GM03348 (cell line): Measurements from ENCODE around the gene PCDH1.

ENCODE experiments used
- DNase-seq: peaks from one replicate; pipeline ENCODE4 v3.0.0; 2012; ENCODE audit warnings: low spot score

PCDH1 gene

DNA sequence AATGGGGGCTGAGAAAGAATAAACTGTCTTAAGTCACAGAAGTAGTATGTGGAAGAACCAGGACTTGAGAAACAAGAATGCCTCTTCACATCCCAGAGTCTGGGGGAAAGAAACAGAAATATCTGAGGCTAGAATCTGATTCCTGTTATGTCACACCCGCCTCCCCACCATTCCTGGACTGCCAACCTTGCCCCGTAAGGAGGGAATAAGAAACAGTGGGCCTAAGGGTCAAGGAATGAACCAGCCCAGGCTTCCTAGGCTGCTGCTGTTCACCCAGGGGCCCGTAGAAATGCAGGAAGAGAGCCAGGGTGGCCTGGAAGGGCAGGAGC is 4.3 kb downstream of the PCDH1 start:
- DNase-seq, result no peak

DNA sequence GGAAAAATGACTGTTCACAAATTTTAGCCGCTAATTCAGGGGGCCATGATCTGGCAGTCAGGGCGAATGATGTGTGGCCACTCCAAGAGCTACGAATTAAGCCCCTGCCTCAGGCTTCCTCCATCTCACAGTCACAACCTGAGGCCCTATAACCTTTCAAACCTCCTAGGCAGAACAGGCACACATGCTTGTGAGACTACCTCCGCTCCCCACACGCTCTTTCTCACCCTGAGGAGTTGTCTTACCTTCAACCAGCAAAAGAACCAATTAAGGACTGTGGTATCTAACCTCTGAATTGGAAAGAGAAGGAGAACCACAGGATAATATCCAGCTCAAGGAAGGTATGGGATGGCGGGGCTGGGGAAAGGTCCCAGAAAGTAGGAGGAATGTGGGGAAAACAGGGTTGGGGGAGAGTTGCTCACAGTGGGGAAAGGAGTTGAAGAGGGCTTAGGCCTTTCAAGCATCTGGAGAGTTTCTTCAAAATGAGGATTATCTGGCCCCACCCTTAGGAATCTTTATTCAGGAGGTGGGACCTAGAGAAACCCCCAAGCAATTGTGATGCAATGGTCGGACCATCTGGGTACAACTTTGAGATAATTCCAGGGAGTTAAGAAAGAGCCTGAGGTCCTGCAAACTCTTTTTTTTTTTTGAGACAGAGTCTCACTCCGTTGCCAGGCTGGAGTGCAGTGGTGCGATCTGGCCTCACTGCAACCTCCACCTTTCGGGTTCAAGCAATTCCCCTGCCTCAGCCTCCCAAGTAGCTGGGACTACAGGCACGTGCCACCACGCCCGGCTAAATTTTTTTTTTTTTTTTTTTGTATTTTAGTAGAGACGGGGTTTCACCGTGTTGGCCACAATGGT is 5.5 kb downstream of the PCDH1 start:
- no peak for DNase-seq

DNA sequence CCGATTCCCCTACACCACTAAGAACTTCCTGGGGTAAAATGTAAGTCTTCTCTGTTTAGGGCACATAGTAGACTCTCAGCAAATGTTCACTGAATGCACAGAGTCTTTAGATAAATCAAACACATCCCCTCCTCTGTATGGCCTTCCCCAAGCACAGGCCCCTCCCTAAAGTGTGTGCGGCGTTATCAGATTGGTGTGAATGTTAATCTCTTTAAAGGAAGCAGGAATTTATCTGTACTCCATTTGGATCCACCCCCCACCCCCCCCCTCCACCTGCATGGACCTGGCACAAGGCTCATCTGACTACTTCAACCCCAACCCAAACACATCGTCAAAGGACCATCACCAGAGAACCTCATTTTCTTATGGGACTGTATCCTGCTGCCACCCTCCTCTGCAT is 6.3 kb downstream of the PCDH1 start:
- no peak for DNase-seq

DNA sequence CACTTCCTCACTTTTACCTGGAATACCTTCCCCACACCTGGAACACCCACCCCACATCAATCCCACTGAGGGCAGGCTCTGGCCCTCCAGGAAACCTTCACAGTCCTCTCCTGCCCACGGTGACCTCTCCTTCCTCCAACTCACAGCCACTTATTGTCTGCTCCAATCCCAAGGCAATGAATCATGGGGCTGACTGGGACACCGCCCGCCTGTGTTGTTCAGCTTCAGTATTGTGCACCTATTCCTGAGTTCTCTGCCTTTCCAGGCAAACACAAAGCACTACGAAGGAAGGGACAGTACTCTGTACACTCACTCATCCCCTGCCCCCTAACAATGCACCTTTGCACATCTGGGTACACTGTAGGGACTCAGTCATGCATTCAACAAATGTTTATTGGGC is 7.3 kb downstream of the PCDH1 start:
- no peak for DNase-seq

DNA sequence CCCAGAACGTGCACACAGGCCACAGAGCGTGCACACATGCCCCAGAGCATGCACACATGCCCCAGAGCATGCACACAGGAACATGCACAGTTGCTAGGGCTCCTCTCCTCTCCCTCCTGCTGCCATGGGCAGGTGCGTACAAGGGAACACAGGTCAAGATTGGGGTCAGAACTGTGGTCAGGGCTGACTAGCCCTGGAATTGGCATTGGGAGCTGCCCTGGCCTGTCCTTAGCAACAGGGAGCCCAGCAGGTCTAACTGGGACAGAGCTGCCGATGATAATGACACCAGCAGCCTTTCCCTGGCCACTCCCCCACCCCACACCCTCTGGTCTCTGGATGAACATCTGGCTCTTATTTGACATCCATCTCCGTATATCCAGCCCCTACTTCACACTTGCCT is 8.0 kb downstream of the PCDH1 start:
- no peak for DNase-seq

DNA sequence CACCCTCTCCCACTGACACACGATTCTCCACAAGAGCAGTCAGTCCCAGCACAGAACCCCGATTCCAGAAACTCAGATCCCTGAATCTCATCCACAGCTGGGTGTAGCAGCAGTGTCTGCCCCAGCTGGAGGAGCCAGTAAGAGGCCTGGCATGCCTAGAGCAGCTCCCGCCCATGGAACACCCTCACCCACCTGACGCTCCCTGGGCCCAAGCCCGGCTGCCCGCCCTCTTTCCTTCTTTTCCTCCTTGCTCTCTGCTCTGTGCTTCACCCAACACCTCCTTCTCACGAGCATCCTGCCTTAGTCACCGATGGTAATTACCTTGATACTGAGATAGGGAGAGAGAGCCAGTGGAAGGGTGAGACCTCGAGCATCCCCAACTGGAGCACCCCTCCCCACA is 8.7 kb downstream of the PCDH1 start:
- DNase-seq, result no peak

DNA sequence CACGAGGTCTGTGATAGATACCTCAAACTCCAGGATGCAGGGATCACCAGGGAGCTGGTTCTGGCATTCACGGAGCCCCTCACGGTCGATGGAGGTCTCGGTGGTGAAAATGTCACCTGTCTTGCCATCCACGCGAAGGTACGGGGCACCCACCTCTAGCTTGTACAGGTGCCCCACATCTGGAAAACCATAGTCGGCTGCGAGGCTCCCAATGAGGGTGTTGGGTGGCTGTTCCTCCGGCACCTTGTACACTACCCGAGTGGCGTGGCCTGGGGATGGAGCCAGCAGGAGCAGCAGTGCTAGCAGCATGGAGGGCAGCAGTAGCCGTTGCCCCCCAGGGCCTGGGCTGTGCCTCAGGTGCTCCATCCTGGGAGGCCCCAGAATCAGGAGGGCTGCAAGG is 9.2 kb downstream of the PCDH1 start:
- no peak for DNase-seq

DNA sequence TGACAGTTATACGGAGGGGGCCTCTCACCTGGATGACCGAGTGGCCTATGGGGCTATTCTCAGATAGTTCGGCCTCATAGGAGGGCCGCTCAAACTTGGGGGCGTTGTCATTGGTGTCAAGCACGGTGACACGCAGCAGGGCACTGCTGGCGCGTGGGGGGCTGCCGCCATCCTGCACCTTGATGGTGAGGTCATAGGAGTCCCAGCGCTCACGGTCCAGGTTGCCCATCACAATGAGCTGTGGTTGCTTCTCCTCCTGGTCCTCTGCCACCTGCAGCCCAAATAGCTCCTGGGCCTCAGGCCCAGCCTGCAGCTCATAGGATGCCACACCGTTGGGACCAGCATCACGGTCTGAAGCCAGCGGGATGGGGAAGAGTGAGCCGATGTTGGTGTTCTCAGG is 9.7 kb downstream of the PCDH1 start:
- DNase-seq, result no peak

DNA sequence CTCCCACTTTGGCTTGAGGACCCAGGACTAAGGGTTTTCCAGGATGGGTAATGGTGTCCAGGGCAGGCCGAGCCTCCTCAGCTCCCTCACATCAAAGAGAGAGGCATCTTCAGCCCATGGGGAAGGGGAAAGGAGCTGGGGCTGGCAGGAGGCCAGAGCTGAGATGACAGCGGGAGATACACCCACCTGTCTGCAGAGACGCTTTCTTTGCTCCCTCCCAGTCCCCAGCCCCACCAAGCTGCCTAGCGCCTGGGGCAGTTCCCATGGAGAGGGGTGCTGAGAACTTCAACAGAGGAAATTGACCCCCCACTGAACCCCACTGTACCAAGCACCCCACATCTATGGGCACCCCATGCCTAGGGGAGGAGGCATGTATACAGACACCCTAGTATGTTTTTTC is 10.6 kb downstream of the PCDH1 start:
- DNase-seq, result no peak

DNA sequence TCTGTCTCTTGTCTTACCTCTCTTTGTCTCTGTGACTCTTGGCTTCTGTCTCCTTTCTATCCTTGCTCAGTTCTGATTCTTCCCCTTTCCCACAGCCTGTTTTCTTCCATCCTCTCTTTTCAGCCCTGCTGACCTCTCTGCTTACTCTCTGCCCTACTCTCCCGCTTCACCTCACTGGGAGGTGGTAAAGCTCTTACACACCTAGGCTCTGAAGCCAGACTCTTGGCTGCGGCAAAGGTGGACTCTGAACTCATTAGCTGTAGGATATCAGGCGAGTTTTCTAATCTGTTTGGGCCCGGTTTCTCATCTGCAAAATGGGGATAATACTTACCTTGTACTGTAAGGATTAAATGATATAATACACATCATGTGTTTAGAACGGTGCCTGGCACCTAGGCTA is 11.1 kb downstream of the PCDH1 start:
- DNase-seq, result no peak

DNA sequence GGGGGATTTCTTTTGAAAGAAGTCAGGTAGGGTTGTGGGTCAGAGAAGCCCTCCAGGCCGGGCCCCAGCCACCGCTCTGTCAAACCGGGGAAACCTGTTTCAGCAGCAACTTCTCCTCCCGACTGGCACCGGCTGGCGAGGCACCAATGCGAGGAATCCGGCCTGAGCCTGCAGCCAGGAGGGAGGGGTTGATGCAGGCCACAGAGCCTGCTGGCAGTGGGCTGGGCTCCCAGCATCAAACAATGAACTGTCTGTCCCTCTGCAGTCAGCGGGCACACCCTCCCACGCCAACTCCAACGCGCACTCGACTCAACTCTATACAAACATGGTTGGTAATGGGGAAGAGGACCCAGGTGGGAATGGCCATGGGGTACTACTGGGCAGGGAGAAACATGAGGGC is 12.1 kb downstream of the PCDH1 start:
- DNase-seq, result no peak

DNA sequence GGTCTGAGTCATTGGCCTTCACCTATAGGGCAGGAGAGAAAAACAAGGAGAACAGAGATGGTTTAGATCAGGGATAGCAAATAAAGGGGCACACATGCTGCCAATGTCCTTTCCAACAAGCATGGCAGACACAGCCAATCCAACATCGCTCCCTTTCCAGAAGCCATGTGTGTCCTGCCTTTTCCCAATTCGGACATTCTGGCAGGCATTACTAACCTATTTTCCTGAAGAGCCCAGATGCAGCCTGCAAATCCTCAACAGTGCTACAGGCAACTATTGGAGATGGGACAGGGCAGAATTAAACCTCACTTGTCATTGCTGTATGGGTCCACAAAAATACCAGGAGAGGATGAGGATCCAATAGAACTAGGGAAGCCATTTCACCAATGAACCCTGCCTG is 12.8 kb downstream of the PCDH1 start:
- DNase-seq, result no peak

DNA sequence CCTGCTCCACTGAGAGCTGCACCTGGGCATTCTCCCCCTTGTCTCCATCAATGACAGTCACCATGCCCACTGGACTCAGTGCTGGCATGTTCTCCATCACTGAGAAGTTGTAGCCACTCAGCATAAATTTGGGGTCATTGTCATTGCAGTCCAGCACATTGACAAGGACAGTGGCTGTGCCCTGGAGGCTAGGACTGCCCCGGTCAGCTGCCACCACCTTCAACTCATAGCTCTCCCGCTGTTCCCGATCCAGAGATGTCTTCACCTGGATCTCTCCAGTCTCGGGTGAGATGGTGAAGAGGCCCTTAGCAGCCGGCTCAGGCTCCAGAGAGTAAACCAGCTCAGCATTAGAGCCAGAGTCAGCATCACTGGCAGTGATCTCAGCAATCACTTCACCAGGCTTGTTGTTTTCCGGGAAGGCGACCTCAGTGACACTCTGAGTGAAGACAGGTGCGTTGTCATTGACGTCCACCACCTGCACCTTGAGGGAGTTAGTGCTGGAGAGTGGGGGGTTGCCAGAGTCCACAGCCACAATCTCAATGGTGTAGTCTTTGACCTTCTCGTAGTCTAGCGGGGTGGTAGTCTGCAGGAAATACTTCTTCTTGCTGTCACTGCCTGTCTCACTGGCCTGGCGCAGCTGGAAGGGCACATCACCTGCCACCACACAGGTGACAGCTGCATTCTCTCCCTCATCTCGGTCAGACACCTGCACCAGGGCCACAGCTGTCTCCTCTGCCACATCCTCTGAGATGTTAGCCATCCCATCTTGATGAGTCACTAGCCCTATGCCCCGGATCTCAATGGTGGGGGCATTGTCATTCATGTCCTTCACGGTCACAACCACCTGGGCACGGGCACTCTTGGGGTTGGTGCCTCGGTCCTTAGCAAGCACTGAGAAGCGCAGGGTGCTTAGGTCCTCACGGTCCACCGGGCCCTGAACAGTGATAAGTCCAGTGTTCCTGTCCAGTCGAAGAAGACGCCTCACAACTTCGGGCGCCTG is 13.5 kb downstream of the PCDH1 start:
- DNase-seq, result no peak

DNA sequence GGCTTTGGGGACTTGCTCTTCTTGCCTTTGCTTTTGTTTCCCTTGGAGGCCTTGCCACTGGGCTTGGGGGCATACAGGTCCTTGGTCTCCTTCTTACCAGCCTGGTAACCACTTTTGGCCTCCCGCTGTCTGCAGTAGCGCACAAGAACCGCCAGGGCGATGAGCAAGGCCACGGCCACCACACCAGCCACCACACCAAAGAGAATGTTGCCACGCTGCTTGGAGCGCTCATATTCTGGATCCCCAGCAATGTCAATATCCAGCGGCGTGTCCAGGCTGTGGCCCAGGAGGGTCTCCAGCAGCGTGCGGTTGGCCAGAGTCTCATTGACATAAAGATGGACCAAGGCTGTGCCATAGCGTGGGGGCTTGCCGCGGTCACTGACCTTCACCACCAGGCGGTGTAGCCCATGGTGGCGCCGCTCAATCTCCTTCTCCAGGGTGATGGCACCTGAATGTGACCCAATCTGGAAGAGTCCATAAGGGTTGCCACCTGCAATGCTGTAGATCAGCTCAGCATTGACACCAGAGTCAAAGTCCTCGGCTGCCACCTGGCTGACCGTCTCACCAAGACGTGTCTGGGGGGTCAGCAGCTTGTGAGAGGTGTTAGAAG is 14.5 kb downstream of the PCDH1 start:
- DNase-seq, result no peak

DNA sequence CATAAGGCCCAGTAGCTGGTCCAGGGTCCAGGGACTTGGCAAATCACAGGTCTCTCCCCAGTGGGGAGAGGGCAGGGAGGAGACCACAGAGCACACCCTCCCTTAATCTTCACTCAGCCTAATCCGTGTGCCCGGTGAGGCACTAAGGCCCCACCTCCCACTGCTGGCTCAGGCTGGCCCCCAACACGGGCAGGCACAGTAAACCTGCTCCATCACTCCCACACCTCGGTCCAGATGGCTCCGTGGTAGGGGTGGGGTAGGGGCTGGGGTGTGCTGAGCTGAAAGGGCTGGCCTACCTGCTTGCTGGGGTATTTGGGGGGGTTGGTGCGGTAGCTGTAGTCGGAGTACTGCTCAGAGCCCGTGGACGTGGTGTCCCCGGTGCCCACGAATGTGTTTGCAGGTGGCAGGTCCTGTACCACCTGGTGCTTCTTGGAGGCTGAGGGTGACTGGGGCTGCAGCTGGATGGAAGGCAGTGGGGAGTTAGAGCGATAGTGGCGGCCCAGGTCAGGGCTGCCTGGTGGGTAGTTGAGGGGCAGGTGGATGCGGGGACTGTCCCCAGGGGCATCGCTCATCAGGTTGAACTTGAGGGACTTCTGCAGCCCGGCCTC is 15.2 kb downstream of the PCDH1 start:
- DNase-seq, result no peak

DNA sequence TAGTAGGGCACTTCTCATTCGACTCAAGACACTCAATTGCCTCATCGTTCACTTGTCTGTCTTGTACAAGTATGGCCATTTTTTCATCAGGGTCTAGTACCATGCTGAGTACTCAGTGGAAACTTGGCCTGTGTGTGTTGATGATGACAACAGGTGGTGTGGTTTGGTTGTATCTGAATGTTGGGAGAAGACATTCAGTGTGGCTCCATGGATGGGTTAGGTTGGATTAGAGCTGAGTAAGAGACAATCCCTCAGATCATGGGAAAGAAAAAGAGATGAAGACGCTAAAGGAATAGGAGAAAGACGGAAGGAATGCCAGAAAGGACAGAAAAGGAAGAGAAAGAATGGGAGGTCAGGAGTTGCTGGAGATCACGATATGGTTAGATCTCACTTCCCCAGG is 17.0 kb downstream of the PCDH1 start:
- no peak for DNase-seq

DNA sequence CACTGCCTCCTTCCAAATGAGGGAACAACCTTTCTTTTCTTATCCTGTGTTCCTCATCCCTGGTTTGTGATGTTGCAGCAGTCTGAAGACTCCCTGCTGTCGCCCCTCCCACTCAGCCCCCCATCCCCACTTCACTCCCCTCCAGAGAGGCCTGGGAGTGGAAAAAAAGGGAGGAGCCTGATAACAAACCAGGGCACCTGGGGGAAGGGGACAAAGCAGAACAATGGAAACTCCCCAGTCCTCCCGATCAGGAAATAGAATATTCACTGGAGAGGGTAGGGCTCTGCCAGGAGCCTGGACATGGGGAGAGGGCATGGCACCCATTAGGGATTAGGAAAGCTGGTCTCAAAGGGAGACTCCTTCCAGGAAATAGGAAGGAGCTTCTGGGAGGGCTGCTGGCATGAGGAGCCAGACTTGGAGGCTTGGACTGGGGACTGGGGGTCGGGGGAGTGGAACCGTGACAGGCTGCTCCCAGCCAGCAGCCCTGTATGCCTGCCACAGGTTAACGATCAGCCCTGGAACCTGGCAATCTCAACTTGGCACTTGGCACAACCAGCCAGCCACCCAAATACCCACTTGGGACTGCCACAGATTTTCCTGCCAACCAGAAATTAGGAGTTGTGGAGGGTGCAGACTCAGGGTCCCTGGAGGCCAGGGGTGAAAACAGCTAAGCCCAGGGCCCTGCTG is 20.0 kb downstream of the PCDH1 start:
- no peak for DNase-seq

DNA sequence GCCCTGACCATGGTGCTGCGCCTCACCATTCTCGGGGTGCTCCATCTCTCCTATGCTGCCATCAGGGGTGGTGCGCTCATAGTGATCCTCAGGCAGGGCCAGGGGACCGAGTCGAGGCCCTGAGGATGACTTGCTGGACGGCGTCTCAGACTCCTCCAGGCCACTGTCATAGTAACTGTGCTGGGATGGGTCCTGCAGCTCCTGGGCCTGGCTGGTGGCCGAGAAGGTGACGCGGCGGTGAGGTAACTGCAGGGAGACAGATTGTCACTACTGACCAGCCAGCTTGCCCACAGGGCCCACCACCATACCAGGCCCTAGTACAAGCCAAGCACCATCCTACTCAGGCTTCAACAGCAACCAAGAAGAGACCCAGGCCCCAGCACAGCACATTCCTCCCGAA is 21.0 kb downstream of the PCDH1 start:
- no peak for DNase-seq

DNA sequence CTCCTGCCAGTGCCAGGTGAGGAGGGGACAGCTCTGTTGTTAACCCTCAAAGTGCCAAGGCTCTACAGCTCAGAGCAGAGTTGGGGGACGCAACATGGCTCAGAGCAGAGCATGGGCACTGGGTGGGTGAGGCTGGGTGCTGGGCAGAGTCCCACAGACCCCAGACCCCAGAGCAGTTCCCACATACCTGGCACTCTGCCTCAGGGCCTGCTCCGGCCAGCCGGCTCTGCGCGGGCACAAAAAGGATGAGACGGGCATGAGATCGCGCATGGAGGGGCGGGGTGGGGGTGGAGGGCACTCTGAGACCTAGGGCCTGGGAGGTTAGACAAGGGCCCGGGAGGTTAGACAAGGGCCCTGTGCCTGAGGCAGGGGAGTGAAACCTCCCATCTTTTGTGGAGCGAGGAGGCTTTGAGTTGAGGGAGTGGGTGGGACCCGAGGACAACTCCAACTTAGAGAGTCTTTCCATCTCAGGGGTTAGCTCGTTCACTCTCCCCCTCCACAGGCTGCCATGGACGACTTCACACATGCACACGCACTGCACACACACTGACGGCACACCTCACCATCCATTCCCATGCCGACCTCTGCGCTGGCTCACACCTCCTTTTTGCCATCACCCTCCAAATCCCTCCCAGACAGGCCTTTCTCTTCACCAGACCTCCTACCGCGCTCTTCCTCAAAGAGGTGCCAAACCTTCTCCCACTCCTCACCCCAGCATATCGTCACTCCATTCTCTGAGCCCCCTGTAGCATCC is 22.0 kb downstream of the PCDH1 start:
- no peak for DNase-seq

DNA sequence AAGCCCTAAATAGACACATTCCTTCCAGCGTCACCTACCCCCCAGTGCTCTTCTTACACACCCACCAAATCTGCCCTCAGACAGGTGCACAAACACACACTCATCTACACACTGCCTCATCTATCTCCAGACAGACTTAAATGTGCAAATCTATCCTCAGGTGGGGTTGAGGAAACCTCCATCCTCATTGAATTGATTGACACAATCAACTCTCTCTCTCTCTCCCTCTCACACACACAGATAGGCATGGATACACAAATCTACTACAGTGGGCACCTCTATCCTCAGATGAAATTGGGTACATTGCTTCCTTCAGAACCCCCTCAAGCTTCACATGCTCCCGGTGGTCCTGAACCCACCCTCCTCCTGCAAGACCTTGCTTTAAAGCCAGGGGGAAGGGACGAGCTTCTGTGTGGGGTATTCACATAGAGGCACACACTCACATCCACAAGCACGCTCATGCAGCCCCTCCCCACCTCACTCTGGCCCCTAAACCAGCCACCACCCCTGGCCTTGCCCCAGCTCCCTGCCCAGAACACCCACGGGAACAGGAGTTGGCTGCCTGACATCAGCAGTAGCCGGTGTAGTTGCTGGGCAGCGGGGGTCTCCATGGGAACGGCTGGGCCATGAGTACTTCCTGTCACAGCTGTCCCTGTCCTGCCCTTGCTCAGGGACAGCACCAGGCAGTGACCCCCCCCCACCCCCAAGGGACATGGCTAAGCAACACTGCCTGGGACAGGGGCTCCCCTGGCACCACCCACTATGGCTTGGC is 22.8 kb downstream of the PCDH1 start:
- no peak for DNase-seq
